ENCODE data around the gene STAC. TPM values are rescaled to one million over a fixed set of nuclear protein-coding genes. Genes with fewer than 3 reads are reported as not detected.

STAC gene
- total RNA-seq, 1 donor from 2014 or later: 51.4 TPM

GRCh38 chr3:36365829-36366228 is 14.5 kb upstream of the STAC start:
- TF ChIP-seq CTCF (IDR thresholded peaks at IDR 0.05): no peak
- no peak for ATAC-seq
- intact Hi-C loops (cut with DNase I): no loop called here

GRCh38 chr3:36366308-36366707 is 14.0 kb upstream of the STAC start:
- Histone ChIP-seq H3K4me3 (no peak overlapping the region), H3K27me3 (ENCODE audit: low read depth) (no peaks in the 10 kb centered on the region), H3K27ac (no peak overlapping the region), H3K36me3 (no peaks in the 10 kb centered on the region), H3K4me1 (no peaks in the 10 kb centered on the region), H3K9me3 (no peaks in the 10 kb centered on the region)
- TF ChIP-seq CTCF (IDR thresholded peaks at IDR 0.05): no peak
- ATAC-seq (no peak), DNase-seq (no peak)
- intact Hi-C loops (cut with DNase I): no loop called here

More at GRCh38 chr3:36365829-36366228, 14.5 kb upstream of the STAC start:
- H3K27me3 ChIP-seq (ENCODE audit: low read depth): no peaks in the 10 kb centered on the region
- H3K36me3 ChIP-seq: no peaks in the 10 kb centered on the region
- DNase-seq: no peak
- no peaks in the 10 kb centered on the region for H3K4me1 ChIP-seq
- H3K4me3 ChIP-seq: no peak overlapping the region
- H3K27ac ChIP-seq: no peak overlapping the region
- H3K9me3 ChIP-seq: no peaks in the 10 kb centered on the region

GRCh38 chr3:36367912-36368573 is 12.3 kb upstream of the STAC start:
- Histone ChIP-seq H3K4me1 (no peaks in the 10 kb centered on the region), H3K9me3 (no peaks in the 10 kb centered on the region), H3K27me3 (ENCODE audit: low read depth) (no peaks in the 10 kb centered on the region), H3K27ac (no peak overlapping the region), H3K36me3 (no peaks in the 10 kb centered on the region), H3K4me3 (no peak overlapping the region)
- no peak for DNase-seq
- no peak for TF ChIP-seq CTCF (IDR thresholded peaks at IDR 0.05)
- no peak for ATAC-seq
- intact Hi-C loops (cut with DNase I): no loop called here

GRCh38 chr3:36372534-36372935 is 7.8 kb upstream of the STAC start:
- DNase-seq (no peak), ATAC-seq (peak; percentile 62 to 68)
- TF ChIP-seq CTCF (IDR thresholded peaks at IDR 0.05): no peak
- Histone ChIP-seq H3K9me3 (no peaks in the 10 kb centered on the region), H3K4me1 (no peaks in the 10 kb centered on the region), H3K27me3 (ENCODE audit: low read depth) (no peaks in the 10 kb centered on the region), H3K27ac (no peak overlapping the region), H3K4me3 (no peak overlapping the region), H3K36me3 (no peaks in the 10 kb centered on the region)
- intact Hi-C loops (cut with DNase I): no loop called here

- intact Hi-C loops (cut with DNase I): no loop called here
- Histone ChIP-seq H3K4me3 (no peak overlapping the region), H3K27me3 (ENCODE audit: low read depth) (no peaks in the 10 kb centered on the region), H3K27ac (no peak overlapping the region), H3K4me1 (no peaks in the 10 kb centered on the region), H3K9me3 (no peaks in the 10 kb centered on the region), H3K36me3 (no peaks in the 10 kb centered on the region)
- ATAC-seq: no peak
- DNase-seq: no peak
- no peak for TF ChIP-seq CTCF (IDR thresholded peaks at IDR 0.05)
Measured at GRCh38 chr3:36373084-36373483, 7.2 kb upstream of the STAC start.

All from lower lobe of right lung (tissue), 2 donors.